GM15510 (cell line): Measurements from ENCODE around the gene MED25.

ENCODE experiments used
- POLR2A ChIP-seq: IDR thresholded peaks from 3 replicates; pipeline ENCODE4 v1.6.1; 2011; ENCODE audit warnings: borderline replicate concordance; ENCODE audit not compliant: insufficient read length; ENCODE audit errors: extremely low read depth

The MED25 gene

DNA sequence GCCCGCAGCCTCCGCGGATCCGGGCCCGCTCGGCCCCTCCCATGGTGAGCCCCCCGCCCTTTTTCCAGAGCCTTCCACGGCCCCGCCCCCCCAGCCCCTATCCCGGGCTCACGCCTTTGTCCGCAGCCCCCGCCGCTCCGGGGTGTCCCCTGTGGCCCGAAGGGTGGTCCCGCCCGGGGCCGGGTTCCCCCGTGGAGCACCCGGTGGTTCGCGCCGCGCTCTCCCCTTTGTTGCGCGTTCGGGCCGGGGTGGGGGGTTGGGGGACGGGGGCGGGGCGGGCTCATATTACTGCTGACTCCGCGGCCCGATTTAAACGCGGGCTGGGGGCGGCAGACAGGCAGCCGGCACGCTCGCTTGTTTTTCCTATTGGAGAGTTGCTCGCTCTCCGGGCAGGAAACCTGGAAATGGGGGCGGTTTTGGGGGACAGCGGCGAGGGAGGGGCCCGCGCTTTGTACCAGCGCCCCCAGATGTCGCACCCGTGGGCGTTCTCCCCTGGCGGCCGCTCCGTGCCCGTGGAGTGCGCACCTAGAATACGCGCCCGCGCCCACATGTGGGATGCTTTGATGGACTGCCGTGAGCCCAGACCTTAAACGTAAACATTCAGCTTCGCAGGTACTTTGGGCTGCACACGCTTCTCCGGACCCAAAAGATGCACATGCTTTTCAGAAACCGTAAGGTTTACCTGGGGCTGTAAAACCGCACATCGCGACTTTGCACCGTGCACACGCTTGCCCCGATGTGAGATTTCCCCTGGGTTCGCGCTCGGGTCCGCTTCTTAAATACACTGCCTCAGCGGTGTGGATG is 33.6 kb downstream of the MED25 start:
- no peak for TF ChIP-seq POLR2A

DNA sequence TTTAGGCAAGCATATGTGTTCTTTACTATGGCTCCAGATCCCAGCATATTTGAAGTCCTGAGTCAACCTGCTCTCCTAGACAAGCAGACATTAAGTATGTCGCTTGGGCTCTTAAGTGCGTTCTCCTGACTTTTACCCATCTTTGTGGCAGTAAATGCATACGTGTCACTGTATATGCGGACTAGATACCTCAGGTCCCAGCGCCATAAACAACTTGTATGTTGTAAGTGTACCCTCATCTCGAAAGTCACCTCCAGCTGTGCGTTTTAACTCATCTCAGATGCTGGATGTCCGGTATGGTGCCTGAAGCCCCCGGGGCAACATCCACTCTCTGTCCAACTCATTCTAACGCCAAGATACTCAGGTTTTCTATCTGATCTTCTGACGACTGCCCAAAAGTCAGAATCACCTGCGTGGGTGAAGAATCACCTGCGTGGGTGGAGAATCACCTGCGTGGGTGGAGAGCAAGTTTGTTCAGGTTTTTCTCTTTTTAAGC is 34.6 kb downstream of the MED25 start:
- TF ChIP-seq POLR2A = no peak

- TF ChIP-seq POLR2A = no peak
Observed at GRCh38 chr19:49853852-49854377, 35.8 kb downstream of the MED25 start.

- TF ChIP-seq POLR2A = no peak
Observed at GRCh38 chr19:49854378-49855263, 36.5 kb downstream of the MED25 start.

DNA sequence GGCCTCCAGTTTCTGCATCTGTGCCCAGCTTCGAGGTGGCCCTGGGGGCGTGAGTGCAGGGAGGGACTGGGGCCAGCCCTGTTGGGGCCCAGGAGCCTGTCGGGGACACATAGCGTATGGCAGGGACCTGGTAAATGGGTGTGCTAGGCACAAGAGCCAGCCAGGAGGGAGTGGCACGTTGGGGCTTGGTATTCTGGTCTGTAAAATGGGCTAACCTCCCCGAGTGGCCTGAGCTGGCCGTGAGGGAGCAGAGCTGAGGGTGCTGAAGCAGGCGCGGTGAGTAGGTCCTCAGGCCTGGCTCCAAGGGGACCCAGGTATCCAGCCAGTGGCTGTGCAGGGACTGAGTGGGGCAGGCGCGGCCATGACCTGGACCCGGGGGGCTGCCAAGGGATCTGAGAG is 37.2 kb downstream of the MED25 start:
- no peak for TF ChIP-seq POLR2A

GRCh38 chr19:49855676-49856573 is 37.8 kb downstream of the MED25 start:
- no peak for TF ChIP-seq POLR2A

- TF ChIP-seq POLR2A = no peak
Observed at GRCh38 chr19:49856574-49857021, 38.5 kb downstream of the MED25 start.

GRCh38 chr19:49857061-49857837 is 39.2 kb downstream of the MED25 start:
- peak; percentile 18 for TF ChIP-seq POLR2A

DNA sequence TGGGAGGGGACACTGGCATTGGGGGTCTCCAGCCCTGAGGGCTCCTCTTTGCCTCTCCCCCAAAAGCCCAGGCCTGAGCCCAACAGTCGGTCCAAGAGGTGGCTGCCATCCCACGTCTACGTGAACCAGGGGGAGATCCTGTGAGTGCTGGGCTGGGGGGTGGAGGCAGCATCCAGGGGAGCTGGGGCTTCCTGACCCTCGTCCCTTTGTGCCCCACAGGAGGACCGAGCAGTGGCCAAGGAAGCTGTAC is 39.7 kb downstream of the MED25 start:
- TF ChIP-seq POLR2A = no peak

- no peak for TF ChIP-seq POLR2A
Observed at GRCh38 chr19:49858088-49858985, 40.2 kb downstream of the MED25 start.

- no peak for TF ChIP-seq POLR2A
Observed at GRCh38 chr19:49859682-49860335, 41.7 kb downstream of the MED25 start.
